Muscle of leg (tissue), 11 donors: ENCODE data around the gene KRT73. TPM values are rescaled to one million over a fixed set of nuclear protein-coding genes. Genes with fewer than 3 reads are reported as not detected.

ENCODE experiments used
- DNase-seq: peaks from one replicate; pipeline ENCODE4 v3.0.0; 2013
- H3K27ac ChIP-seq: one replicate; pipeline ENCODE4 v1.5.1; 2013; ENCODE audit warnings: mild to moderate bottlenecking, low read length, control low read depth
- H3K27me3 ChIP-seq: one replicate; pipeline ENCODE4 v1.6.1; 2013; ENCODE audit warnings: low read length; ENCODE audit not compliant: control insufficient read depth, insufficient read depth
- H3K36me3 ChIP-seq: one replicate; pipeline ENCODE4 v1.6.1; 2013; ENCODE audit warnings: low read length; ENCODE audit not compliant: control insufficient read depth, insufficient read depth
- H3K4me1 ChIP-seq: one replicate; pipeline ENCODE4 v1.6.1; 2013; ENCODE audit warnings: low read length; ENCODE audit not compliant: control insufficient read depth, insufficient read depth
- H3K4me3 ChIP-seq: one replicate; pipeline ENCODE4 v1.5.1; 2013; ENCODE audit warnings: low read length, control low read depth
- H3K9me3 ChIP-seq: replicated peaks from 2 replicates; pipeline ENCODE4 v1.6.1; 2013; ENCODE audit warnings: low read depth, low read length; ENCODE audit not compliant: control insufficient read depth
- WGBS: methylation state at CpG from one replicate; pipeline ENCODE4 v1.1.5; 2013; ENCODE audit warnings: missing lambda C conversion rate; ENCODE audit not compliant: insufficient coverage; 5-methylcytosine and 5-hydroxymethylcytosine counted together
- polyA plus RNA-seq, 8 donors: library from polyadenylated mRNA; unstranded; fragments of 120-200 nt; gene quantifications; one replicate each; pipeline versions ENCODE4 v1.2.1 to v1.2.3, GENCODE V29; 2013; ENCODE audit warnings: inconsistent platforms in 1 of 8, low replicate concordance in 1 of 8; ENCODE audit not compliant: insufficient read length in 8 of 8, insufficient read depth in 1 of 8
- total RNA-seq: library from RNA; stranded (reverse); fragments of 120-200 nt; gene quantifications from one replicate; pipeline ENCODE4 v1.2.4, GENCODE V29; 2013

The KRT73 gene
- total and polyA plus RNA-seq, 9 donors, result 0.09 to 0.12 TPM; not detected in 7

- 58% methylated on average over 3 of the region's 5 CpGs for WGBS
- H3K4me3 ChIP-seq, result no peak overlapping the region
- H3K4me1 ChIP-seq, result no peaks in the 10 kb centered on the region
- DNase-seq, result no peak
- no peaks in the 10 kb centered on the region for H3K36me3 ChIP-seq
- H3K27ac ChIP-seq, result no peak overlapping the region
- H3K9me3 ChIP-seq, result no peaks in the 10 kb centered on the region
- H3K27me3 ChIP-seq, result peaks cover 42% of the 10 kb centered on the region
Observed at GRCh38 chr12:52612431-52613383, 5.7 kb downstream of the KRT73 start.

- 80% methylated on average over 2 of the region's 6 CpGs for WGBS
- peaks cover 38% of the 10 kb centered on the region for H3K27me3 ChIP-seq
- no peaks in the 10 kb centered on the region for H3K36me3 ChIP-seq
Observed at GRCh38 chr12:52611080-52611468, 7.3 kb downstream of the KRT73 start.

GRCh38 chr12:52608826-52609630, 9.3 kb downstream of the KRT73 start:
- Histone ChIP-seq H3K4me3 (no peak overlapping the region), H3K9me3 (no peaks in the 10 kb centered on the region), H3K36me3 (no peaks in the 10 kb centered on the region), H3K4me1 (no peaks in the 10 kb centered on the region), H3K27me3 (peaks cover 39% of the 10 kb centered on the region), H3K27ac (no peak overlapping the region)
- no peak for DNase-seq
- WGBS, result 74% methylated on average over 6 of the region's 8 CpGs

More at GRCh38 chr12:52611080-52611468, 7.3 kb downstream of the KRT73 start:
- H3K27ac ChIP-seq, result no peak overlapping the region
- no peaks in the 10 kb centered on the region for H3K9me3 ChIP-seq
- no peak for DNase-seq
- H3K4me1 ChIP-seq, result no peaks in the 10 kb centered on the region
- no peak overlapping the region for H3K4me3 ChIP-seq

GRCh38 chr12:52608161-52608560, 10.2 kb downstream of the KRT73 start:
- no peak for DNase-seq
- Histone ChIP-seq H3K27ac (no peak overlapping the region), H3K4me3 (no peak overlapping the region), H3K27me3 (peaks cover 42% of the 10 kb centered on the region), H3K9me3 (no peaks in the 10 kb centered on the region), H3K4me1 (no peaks in the 10 kb centered on the region), H3K36me3 (no peaks in the 10 kb centered on the region)
- WGBS, result 56% methylated on average over 5 of the region's 6 CpGs

- DNase-seq, result no peak
- Histone ChIP-seq H3K27me3 (peaks cover 49% of the 10 kb centered on the region), H3K27ac (no peak overlapping the region), H3K4me1 (no peaks in the 10 kb centered on the region), H3K36me3 (no peaks in the 10 kb centered on the region), H3K4me3 (no peak overlapping the region), H3K9me3 (no peaks in the 10 kb centered on the region)
- whole genome bisulfite sequencing, result no CpG with 5 or more reads among the region's 1 CpG
Observed at GRCh38 chr12:52607314-52607713, 11.0 kb downstream of the KRT73 start.

GRCh38 chr12:52606581-52607218, 11.7 kb downstream of the KRT73 start:
- WGBS, result 66% methylated on average over 4 of the region's 7 CpGs
- no peak for DNase-seq
- H3K9me3 ChIP-seq, result no peaks in the 10 kb centered on the region
- H3K27ac ChIP-seq, result no peak overlapping the region
- H3K4me1 ChIP-seq, result no peaks in the 10 kb centered on the region
- H3K36me3 ChIP-seq, result no peaks in the 10 kb centered on the region
- H3K4me3 ChIP-seq, result no peak overlapping the region
- peaks cover 55% of the 10 kb centered on the region for H3K27me3 ChIP-seq

GRCh38 chr12:52606096-52606495, 12.3 kb downstream of the KRT73 start:
- no peak overlapping the region for H3K27ac ChIP-seq
- 34% methylated on average over 2 of the region's 3 CpGs for WGBS
- H3K36me3 ChIP-seq, result no peaks in the 10 kb centered on the region
- no peak overlapping the region for H3K4me3 ChIP-seq
- H3K9me3 ChIP-seq, result no peaks in the 10 kb centered on the region
- no peak for DNase-seq
- peaks cover 57% of the 10 kb centered on the region for H3K27me3 ChIP-seq
- H3K4me1 ChIP-seq, result no peaks in the 10 kb centered on the region

- peaks cover 57% of the 10 kb centered on the region for H3K27me3 ChIP-seq
- no peak overlapping the region for H3K27ac ChIP-seq
- DNase-seq, result no peak
- no peaks in the 10 kb centered on the region for H3K36me3 ChIP-seq
- no peaks in the 10 kb centered on the region for H3K9me3 ChIP-seq
- no CpG with 5 or more reads among the region's 1 CpG for WGBS
- no peaks in the 10 kb centered on the region for H3K4me1 ChIP-seq
- H3K4me3 ChIP-seq, result no peak overlapping the region
Observed at GRCh38 chr12:52605542-52605941, 12.8 kb downstream of the KRT73 start.

GRCh38 chr12:52604859-52605258, 13.5 kb downstream of the KRT73 start:
- H3K36me3 ChIP-seq, result no peaks in the 10 kb centered on the region
- H3K9me3 ChIP-seq, result no peaks in the 10 kb centered on the region
- peaks cover 59% of the 10 kb centered on the region for H3K27me3 ChIP-seq
- no peak for DNase-seq
- H3K4me3 ChIP-seq, result no peak overlapping the region
- H3K27ac ChIP-seq, result no peak overlapping the region
- H3K4me1 ChIP-seq, result no peaks in the 10 kb centered on the region

GRCh38 chr12:52603314-52603713, 15.0 kb downstream of the KRT73 start:
- WGBS, result no CpG with 5 or more reads among the region's 2 CpGs

More at GRCh38 chr12:52603314-52603713, 15.0 kb downstream of the KRT73 start:
- H3K27ac ChIP-seq, result no peak overlapping the region
- no peaks in the 10 kb centered on the region for H3K4me1 ChIP-seq
- no peak overlapping the region for H3K4me3 ChIP-seq
- DNase-seq, result no peak
- H3K27me3 ChIP-seq, result peaks cover 62% of the 10 kb centered on the region
- H3K9me3 ChIP-seq, result no peaks in the 10 kb centered on the region
- H3K36me3 ChIP-seq, result no peaks in the 10 kb centered on the region
